ENCODE results near the gene CDH11. TPM values are rescaled to one million over a fixed set of nuclear protein-coding genes. Genes with fewer than 3 reads are reported as not detected.

Gene CDH11
- total and polyA plus RNA-seq, 2 experiments from 2014 or later = 3.5 to 19.6 TPM

- Histone ChIP-seq H3K9me2 (ENCODE audit: insufficient read depth) (no peaks in the 10 kb centered on the region), H3K36me3 (ENCODE audit: insufficient read depth) (no peaks in the 10 kb centered on the region), H3F3A (replicated peaks; ENCODE audit: low read depth) (no peaks in the 10 kb centered on the region), H3K27me3 (ENCODE audit: insufficient read depth) (peaks cover 32% of the 10 kb centered on the region), H3K79me2 (replicated peaks; ENCODE audit: insufficient read depth) (0 out of 2 replicates have a peak, but pooled peaks cover 6% of the 10 kb centered on the region), H3K4me2 (peak overlapping the region; percentile 71), H4K20me1 (replicated peaks; ENCODE audit: insufficient read depth) (no peaks in the 10 kb centered on the region), H3K4me3 (no peak overlapping the region), H3K4me1 (ENCODE audit: insufficient read depth) (peaks cover 32% of the 10 kb centered on the region), H3K27ac (ENCODE audit: low read depth) (no peak overlapping the region), H2AFZ (no peak overlapping the region)
- no peak for DNase-seq (ENCODE audit: low spot score)
- Mint-ChIP-seq H3K4me3 (no peak overlapping the region), H3K27me3 (ENCODE audit: insufficient read depth, low read depth, poor library complexity) (peaks cover 21% of the 10 kb centered on the region), H3K4me1 (peaks cover 32% of the 10 kb centered on the region), H3K36me3 (ENCODE audit: low read depth) (no peaks in the 10 kb centered on the region), H3K27ac (no peak overlapping the region), H3K9me3 (no peaks in the 10 kb centered on the region)
- ATAC-seq = no peak
- TF ChIP-seq EZH2phosphoT487 (IDR thresholded peaks at IDR 0.05; ENCODE audit: unreplicated experiment) = no peak
- no peak for TF ChIP-seq CREB1 (CRISPR knock-in tag; IDR thresholded peaks at IDR 0.05; ENCODE audit: low read depth)
- no peak for TF ChIP-seq ZNF462 (CRISPR knock-in tag; IDR thresholded peaks at IDR 0.05)
- no peak for TF ChIP-seq ZNF331 (CRISPR knock-in tag; IDR thresholded peaks at IDR 0.05; ENCODE audit: low read depth)
- TF ChIP-seq JUNB (IDR thresholded peaks at IDR 0.05; ENCODE audit: unreplicated experiment) = no peak
- no peak for TF ChIP-seq NANOG (IDR thresholded peaks at IDR 0.05; ENCODE audit: borderline replicate concordance)
- TF ChIP-seq CTCF (conservative IDR thresholded peaks at IDR 0.05; ENCODE audit: low read depth in 2 of 2) = no peak
- TF ChIP-seq ZNF114 (CRISPR knock-in tag; IDR thresholded peaks at IDR 0.05) = no peak
- TF ChIP-seq STAT1 (IDR thresholded peaks at IDR 0.05; ENCODE audit: unreplicated experiment) = no peak
- TF ChIP-seq EZH2 (IDR thresholded peaks at IDR 0.05; ENCODE audit: low read depth, unreplicated experiment) = no peak
- no peak for TF ChIP-seq REST (IDR thresholded peaks at IDR 0.05; ENCODE audit: unreplicated experiment)
- no peak for TF ChIP-seq ETS1 (IDR thresholded peaks at IDR 0.05)
- no peak for TF ChIP-seq POLR2AphosphoS5 (IDR thresholded peaks at IDR 0.05; ENCODE audit: low read depth)
Observed at GRCh38 chr16:65116818-65117430, 4.9 kb downstream of the CDH11 start.
